GM18868 (cell line): ENCODE measurements around the gene CTNNAL1.
"Not testable (repeated sequence)": the region's sequence is repeated elsewhere in the genome, so short reads cannot be mapped to it uniquely, and the experiment has no call there.

Experiments used
- ATAC-seq: cut with Tn5 transposase; IDR thresholded peaks from one replicate; pipeline ENCODE4 v1.9.1; 2021; ENCODE audit warnings: mild to moderate bottlenecking, moderate library complexity; ENCODE audit not compliant: unreplicated experiment

CTNNAL1 gene

DNA sequence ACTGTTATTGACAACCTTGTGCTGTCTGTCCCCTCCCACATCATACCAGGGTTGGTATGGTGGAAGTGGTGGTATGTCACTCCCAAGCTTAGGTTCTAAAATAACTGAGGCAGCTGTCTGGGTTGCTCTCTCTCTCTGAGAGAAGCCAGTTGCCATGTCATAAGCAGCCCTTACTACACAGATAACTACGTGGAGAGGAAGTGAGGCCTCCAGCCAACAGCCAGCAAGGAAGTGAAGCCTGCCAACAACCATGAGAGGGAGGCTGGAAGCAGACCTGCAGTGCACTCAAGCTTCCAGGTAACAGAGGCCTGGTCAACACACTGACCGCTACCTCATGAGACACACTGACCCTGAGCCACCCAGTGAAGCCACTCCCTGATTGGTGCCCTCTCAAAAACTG is 18.6 kb downstream of the CTNNAL1 start:
- peak; percentile 91 for ATAC-seq

DNA sequence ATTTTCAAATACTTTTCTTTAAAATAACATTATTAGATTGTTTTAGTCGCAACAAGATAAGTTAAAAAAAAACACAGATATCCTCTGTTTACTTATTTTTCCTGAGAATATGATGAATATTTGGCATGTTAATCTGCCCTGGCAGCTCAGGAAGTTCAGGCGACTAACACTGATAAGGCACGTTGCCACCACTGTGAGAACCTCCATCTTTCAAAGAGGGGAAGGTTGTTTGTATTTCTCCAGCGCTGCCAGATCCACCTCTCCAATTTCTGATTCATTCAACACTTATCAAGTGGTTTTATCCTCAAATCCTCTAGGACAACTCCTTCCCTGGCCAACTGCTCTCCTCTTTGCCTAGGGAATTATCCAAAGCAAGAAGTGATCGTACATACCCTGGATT is 21.8 kb downstream of the CTNNAL1 start:
- no peak for ATAC-seq

DNA sequence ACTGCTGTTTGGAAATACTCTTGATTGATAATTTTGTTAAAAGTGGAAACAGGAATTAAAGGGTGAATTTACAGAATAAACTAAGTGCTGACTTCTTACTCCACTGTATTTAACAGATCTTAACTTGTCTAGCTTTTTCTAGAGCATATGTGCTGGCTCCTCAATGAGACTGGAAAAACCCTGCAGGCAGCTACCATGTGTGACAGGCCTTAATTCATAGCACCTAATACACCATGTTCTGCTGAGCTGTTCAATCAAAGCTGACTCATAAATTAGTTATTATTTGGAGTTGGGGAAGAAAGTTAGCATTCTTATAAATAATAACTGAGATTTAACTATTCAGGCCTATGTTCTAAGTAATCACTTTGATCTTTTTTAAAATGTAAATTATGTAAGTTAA is 29.4 kb downstream of the CTNNAL1 start:
- ATAC-seq: no peak

DNA sequence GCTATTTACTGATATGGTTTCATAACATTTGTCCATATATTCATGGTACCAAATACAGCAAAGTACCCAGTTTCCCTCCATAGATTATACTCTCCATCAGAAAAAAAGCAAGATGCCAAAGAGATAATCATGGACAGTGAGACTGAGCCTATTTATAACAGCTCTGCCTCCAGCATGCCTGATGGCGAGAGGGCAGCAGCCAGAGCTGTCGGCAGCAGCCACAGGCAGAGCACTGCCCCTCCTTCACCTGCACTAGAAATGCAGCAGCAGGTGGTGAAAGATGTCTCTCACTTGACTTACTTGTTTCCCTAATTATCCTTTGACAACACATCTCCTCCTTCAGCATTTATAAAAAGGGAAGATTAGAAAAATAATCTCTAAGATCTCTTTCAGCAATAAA is 32.4 kb downstream of the CTNNAL1 start:
- ATAC-seq: no peak

DNA sequence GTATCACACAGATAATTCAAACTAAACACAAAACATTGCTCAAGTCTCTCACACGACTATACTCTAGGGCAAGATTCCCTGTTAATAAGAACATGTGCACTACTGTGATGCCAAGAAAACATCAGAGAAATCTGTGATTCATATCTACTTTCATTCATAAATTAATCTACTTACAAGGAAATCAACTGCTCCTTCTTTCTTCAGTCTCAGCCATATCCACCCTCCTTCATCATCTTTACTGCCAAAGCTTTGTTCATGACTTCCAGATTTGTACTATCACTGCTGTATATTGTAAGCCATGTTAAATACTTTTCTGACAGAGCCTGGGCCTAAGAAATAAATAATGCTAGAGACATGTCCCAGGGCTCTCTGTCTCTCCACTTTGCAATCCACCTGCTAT is 35.1 kb downstream of the CTNNAL1 start:
- no peak for ATAC-seq

DNA sequence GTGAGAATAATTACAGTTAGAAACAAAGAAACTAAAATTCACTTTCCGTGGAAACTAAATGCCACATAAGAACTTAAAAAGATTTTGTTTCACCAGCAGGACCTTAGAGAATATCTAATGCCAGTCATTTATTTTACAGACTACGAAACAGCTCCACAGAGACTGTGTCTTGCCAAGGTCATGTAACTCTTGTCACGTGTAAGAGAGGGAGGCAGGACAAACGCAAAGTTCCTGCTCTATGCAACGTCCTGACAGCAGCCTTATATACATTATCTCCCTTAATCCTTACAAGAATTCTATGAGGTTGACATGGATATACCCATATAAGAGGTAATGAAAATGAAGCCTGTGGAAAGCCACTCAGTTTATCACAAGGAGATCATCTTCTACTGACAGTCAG is 39.4 kb downstream of the CTNNAL1 start:
- ATAC-seq: no peak

DNA sequence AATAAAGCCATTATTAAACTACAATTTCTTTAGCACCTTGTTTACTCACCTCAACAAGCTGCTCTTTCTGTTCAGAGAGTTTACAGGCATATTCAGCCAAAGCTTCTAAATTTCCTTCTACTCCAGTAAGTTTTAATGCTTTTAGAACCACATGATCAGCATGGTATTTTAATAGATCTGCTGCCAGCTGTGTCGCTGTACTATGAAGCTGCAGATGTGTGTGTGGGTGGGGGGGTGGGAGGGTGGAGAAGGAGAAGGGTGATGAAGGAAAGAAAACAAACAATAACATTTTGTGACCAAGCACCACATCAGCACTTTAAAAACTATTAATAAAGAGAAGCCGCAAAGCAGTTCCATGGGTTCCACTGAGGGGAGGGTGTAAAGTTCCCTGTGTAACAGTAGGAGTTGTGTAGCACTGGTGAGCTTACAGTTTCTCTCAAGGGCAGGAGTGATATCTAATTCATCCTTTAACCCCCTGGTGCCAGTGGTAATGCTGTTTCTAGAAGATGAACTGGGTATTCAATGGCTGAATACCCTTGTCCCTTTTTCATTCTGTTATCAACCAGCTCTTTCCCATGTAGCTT is 40.6 kb downstream of the CTNNAL1 start:
- ATAC-seq: no peak

DNA sequence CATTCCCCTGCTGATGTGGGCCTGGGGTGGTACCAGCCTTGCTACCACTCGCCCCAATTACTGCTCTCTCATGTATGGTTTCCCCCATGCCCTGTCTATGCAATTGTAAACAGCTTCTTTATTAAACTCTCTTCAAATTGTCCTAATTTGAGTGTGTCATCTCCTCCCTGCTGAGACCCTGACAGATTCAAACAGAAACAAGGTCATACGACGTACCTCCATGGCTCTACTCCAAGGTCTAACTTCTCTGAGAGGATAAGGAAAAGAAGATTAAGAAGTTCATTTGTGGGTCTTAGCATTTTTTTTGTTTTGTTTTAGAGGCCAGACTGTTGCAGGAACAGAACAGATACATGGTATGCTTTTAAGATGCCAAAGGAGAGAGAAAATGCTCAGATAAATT is 41.1 kb downstream of the CTNNAL1 start:
- ATAC-seq: no peak

DNA sequence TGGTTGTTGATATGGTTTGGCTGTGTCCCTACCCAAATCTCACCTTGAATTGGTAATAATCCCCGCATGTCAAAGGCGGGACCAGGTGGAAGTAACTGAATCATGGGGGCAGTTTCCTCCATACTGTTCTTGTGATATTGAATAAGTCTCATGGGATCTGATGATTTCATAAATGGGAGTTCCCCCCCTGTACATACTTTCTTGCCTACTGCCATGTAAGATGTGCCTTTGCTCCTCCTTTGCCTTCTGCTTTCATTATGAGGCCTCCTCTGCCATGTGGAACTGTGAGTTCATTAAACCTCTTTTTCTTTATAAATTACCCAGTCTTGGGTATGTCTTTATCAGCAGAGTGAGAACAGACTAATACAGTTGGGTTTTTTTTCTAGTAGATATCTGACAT is 41.9 kb downstream of the CTNNAL1 start:
- ATAC-seq: not testable (repeated sequence)

DNA sequence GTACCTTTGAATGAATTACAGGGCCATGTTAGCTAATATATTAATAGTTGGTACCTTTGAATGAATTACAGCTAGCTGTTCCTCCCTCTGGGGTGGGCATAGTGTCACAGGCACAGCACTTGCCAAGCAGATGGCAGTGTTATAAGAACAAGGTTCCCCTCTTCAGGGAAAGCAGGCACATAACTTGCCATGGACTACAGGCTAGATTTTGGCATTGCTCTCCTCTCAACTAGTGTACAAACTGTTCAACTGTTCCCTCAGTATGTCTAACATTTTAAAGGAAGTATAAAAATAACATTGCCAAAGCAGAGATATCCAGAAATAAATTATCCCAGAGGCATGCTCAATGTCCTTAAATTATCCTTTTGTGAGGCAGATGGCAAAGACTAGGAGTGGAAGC is 45.4 kb downstream of the CTNNAL1 start:
- no peak for ATAC-seq

DNA sequence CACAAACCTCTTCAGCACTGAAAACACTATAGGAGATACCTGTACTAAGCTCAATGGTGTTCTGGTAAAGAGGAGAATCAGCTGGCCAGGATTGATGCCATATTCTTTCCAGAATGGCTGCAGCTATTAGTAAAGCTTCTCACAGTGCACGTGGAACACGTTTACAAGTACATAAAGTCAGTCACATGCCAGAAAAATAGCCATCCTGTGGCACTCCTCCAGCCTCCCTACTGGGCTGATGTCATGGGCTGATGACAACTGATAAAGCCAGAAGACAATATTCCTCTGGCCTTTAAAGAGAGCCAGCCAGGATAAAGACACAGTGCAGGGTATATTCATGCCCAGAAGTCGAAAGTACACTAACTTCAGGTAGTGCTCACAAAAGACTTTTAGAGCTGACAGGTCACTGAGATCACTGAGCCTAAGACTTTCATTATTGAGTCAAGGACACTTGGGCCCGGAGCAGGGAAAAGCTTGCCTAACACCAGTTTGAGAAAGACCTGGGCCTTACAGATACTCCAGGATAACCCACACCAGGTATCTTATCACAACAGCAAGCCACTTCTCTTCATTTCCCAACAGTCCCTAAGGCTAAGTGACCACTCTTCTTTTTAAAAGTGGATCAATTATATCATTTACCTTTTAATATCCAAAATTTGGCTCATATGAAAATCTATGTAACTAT is 49.7 kb downstream of the CTNNAL1 start:
- ATAC-seq: no peak

DNA sequence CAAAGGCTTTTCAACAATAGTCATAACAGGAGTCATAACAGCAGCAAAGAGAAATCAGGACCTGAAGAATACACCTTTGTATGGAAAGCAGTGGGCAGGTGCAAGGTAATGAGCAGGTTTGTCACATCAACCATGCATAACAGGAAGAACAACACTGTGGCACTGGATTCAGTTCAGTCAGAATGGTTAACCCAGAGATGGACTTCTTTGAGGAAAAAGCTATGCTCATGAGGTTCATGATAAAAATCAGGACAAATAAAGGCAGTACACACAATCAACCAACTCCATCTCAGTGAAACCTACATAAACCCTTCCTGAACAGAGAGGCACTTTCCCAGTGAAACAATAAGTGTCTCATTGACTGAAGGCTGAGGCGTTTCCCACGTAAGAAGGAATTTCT is 52.1 kb downstream of the CTNNAL1 start:
- ATAC-seq: no peak

DNA sequence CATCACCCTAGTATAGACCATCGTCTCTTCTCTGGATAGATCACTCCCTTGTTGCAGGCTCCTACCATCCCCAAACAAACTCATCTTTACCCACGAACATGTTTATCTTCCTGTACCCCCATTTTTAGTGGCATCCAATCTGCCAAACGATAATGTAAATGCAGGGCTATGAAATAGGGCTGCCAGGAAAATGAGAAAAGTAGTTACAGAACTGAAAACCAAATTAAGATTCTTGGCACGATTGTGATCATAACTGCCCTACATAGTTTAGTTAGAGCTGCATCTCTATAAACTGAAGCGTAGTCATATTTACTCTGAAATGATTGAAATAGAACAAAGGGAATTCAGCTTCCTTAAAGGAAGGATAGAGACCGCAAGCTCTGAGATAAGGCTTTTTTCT is 53.0 kb downstream of the CTNNAL1 start:
- ATAC-seq: no peak

DNA sequence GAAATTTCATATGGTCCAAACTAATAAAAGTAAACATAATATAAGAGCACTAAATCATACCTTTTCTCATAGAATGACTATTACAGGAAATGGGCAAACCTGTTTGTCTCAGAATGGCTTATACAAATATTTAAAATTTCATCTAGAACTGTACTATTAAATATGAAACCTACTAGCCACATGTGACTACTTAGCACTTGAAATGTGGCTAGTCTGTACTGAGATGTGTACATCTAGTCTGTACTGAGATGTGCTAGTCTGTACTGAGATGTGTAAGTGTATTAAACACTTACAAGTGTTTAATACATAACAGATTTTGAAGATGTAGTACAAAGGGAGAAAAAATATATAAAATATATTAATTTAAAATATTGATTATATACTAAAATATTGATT is 56.7 kb downstream of the CTNNAL1 start:
- peak; percentile 62 for ATAC-seq

DNA sequence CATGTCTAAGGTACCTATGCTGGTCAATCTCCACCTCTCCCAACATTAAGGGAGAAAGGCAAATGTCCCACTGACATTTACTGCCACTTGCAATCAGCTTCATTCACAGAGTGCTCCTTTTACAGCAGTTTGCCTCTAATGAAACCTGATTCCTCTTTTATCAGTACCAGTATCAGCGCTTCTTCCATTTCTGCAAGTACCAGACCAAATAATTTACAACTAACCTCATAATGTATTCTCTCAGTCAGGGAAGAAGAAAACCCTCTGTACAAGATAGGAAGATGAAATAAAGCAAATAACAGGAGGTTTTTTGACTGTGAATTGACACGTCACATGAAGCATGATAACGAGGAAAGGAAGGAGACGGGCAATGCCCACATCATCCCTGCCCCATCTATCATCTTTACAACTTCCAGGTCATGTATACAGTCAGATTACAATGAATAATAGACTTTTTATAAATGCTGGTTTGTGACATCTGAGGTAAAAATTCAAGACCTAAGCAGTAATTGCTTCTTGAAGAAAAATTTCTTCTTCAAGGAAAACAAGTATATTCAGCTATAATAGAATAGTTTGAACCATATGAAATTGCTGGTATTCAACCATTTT is 57.2 kb downstream of the CTNNAL1 start:
- ATAC-seq: no peak

DNA sequence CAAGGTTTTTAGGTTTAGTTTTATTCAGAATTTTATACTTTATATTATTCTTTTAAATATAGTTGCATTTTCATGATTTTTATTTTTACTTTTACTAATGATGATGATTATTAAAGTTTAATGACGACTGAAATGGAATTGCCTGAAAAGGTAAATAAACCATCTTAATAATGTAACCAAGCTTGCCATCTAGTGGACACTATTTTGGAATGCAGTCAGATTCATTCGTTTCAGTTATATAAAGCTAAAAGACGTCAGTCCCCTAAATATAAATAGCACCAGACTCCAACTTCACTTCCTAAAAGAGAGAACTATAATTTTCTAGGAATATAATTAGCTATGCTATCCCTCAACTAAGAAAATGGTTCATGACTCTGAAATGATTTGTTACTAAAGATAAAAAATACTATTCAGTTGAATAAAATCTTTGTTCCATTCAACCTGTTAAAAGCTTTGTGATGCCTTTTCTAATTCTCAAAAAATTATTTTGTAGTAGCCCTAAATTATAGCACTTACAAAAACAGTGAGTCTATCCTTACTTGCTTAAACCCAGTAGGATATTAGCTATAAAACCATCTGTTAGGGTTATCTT is 59.2 kb downstream of the CTNNAL1 start:
- ATAC-seq: peak; percentile 63

DNA sequence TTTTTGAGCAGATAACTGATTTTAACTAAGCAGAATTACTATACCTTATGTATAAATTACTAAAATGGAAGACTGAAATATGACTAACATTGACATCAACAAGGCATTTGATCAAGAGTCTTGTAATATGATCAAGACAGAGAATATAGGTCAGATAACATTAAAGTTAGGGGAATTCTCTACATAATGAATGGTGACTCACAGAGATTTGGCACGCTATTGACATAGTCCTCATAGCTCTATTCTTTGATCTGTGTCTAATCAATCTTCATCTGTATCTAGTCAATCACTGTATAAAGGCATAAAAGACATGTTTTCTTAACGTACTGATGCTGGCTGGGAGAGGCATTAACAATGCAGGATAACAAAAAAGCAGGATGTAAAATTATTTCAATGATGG is 61.7 kb downstream of the CTNNAL1 start:
- ATAC-seq: no peak

DNA sequence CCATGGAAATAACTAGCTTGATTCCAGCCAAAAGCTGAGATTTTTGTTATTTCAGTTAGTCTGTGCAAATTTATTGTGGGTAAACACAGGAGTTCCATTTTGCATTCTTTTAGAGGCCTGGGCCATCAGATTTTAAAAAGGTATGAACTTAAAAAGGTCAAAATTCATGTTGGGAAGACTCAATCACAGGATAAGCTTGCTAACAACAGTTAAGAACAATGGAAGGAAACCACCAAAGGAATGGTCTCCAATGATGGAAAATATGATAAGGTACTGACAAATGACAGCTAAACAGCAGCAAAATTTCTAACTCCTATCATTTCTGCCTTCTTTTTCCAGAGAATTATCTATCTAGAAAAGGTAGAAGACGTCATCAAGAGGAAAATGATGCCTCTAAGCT is 63.1 kb downstream of the CTNNAL1 start:
- ATAC-seq: no peak

DNA sequence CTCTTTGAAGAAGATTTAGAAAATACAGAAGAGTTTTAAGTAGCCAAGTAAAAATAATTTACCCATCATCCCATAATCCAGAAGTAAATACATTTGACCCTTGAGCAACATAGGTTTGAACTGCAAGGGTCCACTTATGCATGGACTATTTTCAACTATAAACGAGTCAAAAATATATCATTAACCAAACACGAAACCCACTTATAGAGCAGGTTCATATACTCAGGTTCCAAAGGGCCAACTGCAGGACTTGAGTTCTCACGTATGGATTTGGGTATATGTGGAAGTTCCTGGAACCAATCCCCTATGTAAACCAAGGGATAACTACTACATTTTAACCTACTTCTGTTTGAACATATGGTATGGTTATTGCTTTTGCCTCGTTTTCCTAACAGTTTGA is 73.3 kb downstream of the CTNNAL1 start:
- no peak for ATAC-seq

DNA sequence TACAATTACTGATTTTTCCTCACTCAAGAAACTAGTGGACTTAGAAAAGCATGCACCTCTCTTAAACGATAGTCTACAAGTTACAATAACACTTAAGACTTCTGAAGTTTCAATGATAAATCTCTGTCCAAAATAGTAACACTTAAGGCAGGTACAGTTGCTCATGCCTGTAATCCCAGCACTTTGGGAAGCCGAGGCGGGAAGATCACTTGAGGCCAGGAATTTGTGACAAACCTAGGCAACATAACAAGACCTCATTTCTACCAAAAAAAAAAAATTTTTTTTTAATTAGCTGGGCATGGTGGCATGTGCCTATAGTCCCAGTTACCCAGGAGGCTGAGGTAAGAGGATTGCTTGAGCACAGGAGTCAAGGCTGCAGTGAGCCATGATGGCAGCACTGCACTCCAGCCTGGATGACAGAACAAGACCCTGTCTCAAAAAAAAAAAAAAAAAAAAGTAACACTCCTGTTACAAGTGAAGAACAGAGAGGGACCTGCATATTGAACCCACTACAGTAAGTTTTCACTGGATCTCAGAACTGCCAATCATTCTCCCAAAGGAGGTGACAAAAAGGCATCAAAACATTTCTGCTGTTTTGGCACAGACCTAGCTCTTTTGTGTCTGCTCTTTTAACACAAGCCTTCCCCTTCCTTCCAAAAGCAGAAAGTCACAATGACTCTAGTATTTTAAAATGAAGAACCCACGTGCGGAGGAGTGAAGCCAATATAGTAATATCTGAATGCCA is 75.6 kb downstream of the CTNNAL1 start:
- ATAC-seq: no peak

DNA sequence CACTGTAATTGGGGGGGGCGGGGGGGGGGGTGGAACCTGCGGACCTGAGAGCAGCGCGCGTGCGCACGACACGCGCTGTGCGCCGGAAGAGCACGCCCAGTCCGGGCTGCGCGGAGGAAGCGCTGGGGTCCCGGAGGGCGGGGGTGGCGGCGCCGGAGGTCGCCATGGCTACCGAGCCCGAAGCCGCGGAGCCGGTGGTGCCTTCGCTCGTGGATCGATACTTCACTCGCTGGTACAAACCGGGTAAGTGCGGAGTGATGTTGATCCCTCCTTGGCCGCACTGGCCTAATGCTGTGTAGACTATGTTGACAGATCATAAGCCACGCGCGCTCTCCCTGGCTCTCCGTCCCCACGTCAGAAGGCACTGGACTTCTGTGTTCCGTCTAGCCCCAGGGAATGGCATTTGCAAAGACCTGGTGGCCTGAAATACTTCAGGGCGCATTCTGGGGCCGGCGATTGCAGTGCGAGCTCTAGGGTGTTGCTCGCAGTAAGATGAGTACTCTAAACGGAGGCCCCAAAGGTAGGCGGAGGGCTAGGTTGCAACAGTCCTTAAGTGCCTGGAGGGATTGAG is 78.9 kb downstream of the CTNNAL1 start, which contains the start of gene ABITRAM:
Gene ABITRAM, plus strand, starts transcription at position 78 of the 571 bp plus-strand sequence. Its CDS starts 87 bp downstream, at position 165.
- ATAC-seq: peak; percentile 84
